ENCODE measurements around the gene GLYATL1B. TPM values are rescaled to one million over a fixed set of nuclear protein-coding genes. Genes with fewer than 3 reads are reported as not detected.

Gene GLYATL1B, protein sequence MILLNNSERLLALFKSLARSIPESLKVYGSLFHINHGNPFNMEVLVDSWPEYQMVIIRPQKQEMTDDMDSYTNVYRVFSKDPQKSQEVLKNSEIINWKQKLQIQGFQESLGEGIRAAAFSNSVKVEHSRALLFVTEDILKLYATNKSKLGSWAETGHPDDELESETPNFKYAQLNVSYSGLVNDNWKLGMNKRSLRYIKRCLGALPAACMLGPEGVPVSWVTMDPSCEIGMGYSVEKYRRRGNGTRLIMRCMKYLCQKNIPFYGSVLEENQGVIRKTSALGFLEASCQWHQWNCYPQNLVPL
- not detected in 2 replicates for total RNA-seq

DNA sequence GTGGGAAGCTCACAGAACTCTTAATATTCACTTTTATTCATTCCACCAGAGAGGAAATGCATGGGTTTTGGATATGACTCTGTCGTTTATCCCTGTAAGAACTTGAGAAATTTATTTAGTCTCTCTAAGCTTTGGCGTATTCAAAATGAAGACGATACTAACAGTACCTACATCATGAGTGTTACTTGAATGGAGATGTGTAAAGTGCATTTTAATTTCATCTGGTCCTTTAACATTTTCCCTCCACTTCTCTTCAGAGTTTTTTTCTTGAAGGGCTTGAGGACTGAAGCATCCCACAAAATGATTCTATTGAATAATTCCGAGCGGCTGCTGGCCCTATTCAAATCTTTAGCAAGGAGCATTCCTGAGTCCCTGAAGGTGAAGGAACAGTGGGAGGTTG, at the start of gene GLYATL1B:
Gene GLYATL1B, plus strand, starts transcription at position 301 of the 400 bp plus-strand sequence. Its CDS starts 0 bp downstream, at position 301.

GRCh38 chr11:59106363-59107336, 20.5 kb downstream of the GLYATL1B start, which contains the start of gene FAM111B:
FAM111B (plus strand) TSS chr11:59107237; CDS start chr11:59109626, 2,389 bp downstream.

GRCh38 chr11:59142530-59143507, 56.7 kb downstream of the GLYATL1B start, which contains the start of gene FAM111A:
FAM111A (plus strand) TSS chr11:59142856; CDS start chr11:59148873, 6,017 bp downstream.

Other genes with a start within 250 kb of the GLYATL1B start
- not detected in 2 replicates for gene GLYATL2, start 241.6 kb upstream of the GLYATL1B start, total RNA-seq
- not detected in 2 replicates for gene GLYATL1, start 146.8 kb upstream of the GLYATL1B start, total RNA-seq
- 29.9 and 40.4 TPM in 2 replicates for gene FAM111B, start 20.9 kb downstream of the GLYATL1B start, total RNA-seq
- gene FAM111A, start 56.5 kb downstream of the GLYATL1B start, total RNA-seq, result 73.5 and 98.7 TPM in 2 replicates
- 0.14 and 0.53 TPM in 2 replicates for gene DTX4, start 85.8 kb downstream of the GLYATL1B start, total RNA-seq
- not detected in 2 replicates for gene MPEG1, start 126.6 kb downstream of the GLYATL1B start, total RNA-seq